ENCODE data around the gene C20orf204.

DNA sequence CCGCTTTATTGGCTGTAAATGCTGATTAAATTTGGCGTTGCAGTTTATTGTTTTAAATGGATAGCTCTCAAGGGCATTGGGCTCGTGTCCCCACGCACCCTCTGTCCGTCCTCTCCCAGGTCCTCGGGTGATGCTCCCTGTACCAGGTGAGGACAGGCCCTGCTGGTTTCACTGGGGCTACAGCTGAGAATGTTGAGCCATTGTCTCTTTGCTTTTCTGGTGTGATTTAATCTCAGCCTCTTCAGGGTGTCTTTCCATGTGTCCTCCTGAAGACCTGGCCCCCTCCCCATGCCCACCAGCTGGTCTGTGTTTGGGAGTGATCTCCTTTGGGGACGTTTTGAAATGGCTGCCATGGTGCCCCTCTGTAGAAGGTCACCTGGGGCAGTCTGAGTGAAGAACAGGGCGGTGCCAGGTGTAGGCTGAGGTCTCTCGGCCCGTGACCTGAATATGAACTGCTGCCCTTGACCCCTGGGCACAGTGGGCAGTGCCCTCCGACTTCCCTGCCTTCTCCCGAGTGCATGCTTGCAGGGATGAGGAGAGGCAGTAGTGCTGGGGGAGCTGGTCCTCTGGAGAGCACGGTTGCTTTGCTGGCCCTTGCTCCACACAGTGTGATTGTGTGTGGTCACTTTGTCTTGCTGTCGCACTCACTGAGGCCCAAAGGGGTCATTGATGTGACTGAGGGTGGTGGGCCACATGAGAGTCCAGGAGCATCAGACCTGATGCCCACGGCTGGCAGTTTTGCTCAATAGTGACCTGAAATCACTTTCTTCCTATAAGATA is 12.4 kb upstream of the C20orf204 start:
- TF ChIP-seq, protein P1, sequence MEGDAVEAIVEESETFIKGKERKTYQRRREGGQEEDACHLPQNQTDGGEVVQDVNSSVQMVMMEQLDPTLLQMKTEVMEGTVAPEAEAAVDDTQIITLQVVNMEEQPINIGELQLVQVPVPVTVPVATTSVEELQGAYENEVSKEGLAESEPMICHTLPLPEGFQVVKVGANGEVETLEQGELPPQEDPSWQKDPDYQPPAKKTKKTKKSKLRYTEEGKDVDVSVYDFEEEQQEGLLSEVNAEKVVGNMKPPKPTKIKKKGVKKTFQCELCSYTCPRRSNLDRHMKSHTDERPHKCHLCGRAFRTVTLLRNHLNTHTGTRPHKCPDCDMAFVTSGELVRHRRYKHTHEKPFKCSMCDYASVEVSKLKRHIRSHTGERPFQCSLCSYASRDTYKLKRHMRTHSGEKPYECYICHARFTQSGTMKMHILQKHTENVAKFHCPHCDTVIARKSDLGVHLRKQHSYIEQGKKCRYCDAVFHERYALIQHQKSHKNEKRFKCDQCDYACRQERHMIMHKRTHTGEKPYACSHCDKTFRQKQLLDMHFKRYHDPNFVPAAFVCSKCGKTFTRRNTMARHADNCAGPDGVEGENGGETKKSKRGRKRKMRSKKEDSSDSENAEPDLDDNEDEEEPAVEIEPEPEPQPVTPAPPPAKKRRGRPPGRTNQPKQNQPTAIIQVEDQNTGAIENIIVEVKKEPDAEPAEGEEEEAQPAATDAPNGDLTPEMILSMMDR (IDR thresholded peaks at IDR 0.05), result no peak
- TF ChIP-seq POLR2A (IDR thresholded peaks at IDR 0.05), result no peak
- TF ChIP-seq POLR2AphosphoS5 (IDR thresholded peaks at IDR 0.05), result no peak

Data from sigmoid colon (tissue), 4 donors.